Measurements from ENCODE around the gene RPRD2. TPM values are rescaled to one million over a fixed set of nuclear protein-coding genes. Genes with fewer than 3 reads are reported as not detected.
"Not testable (repeated sequence)": the region's sequence is repeated elsewhere in the genome, so short reads cannot be mapped to it uniquely, and the experiment has no call there.

Gene RPRD2
- total RNA-seq (2014; rRNA removed; shearing (Covaris generic)): 10.9 TPM in 2 replicates

GRCh38 chr1:150363426-150364230, at the start of gene RPRD2:
Gene RPRD2 (plus strand): TSS chr1:150364147. CDS start chr1:150364715, 568 bp downstream.
- DNase-seq (ENCODE audit: low spot score): peak; percentile 100

GRCh38 chr1:150314691-150315090, 49.3 kb upstream of the RPRD2 start:
- DNase-seq (ENCODE audit: low spot score): not testable (repeated sequence)

GRCh38 chr1:150320667-150320978, 43.3 kb upstream of the RPRD2 start:
- DNase-seq (ENCODE audit: low spot score): no peak

- no peak for DNase-seq (ENCODE audit: low spot score)
Observed at GRCh38 chr1:150321826-150322166, 42.2 kb upstream of the RPRD2 start.

GRCh38 chr1:150322310-150322709, 41.6 kb upstream of the RPRD2 start:
- no peak for DNase-seq (ENCODE audit: low spot score)

- no peak for DNase-seq (ENCODE audit: low spot score)
Observed at GRCh38 chr1:150332651-150333290, 31.2 kb upstream of the RPRD2 start.

GRCh38 chr1:150346316-150346715, 17.6 kb upstream of the RPRD2 start:
- no peak for DNase-seq (ENCODE audit: low spot score)

- no peak for DNase-seq (ENCODE audit: low spot score)
Observed at GRCh38 chr1:150352866-150353265, 11.1 kb upstream of the RPRD2 start.

- no peak for DNase-seq (ENCODE audit: low spot score)
Observed at GRCh38 chr1:150362721-150363425, 1.1 kb upstream of the RPRD2 start.

GRCh38 chr1:150364231-150365003, 470 bp downstream of the RPRD2 start:
- DNase-seq (ENCODE audit: low spot score): peak; percentile 73

- peak; percentile 15 for DNase-seq (ENCODE audit: low spot score)
Observed at GRCh38 chr1:150365941-150366340, 2.0 kb downstream of the RPRD2 start.

- DNase-seq (ENCODE audit: low spot score): no peak
Observed at GRCh38 chr1:150366416-150367296, 2.7 kb downstream of the RPRD2 start.

GRCh38 chr1:150371110-150371509, 7.2 kb downstream of the RPRD2 start:
- DNase-seq (ENCODE audit: low spot score): no peak

- no peak for DNase-seq (ENCODE audit: low spot score)
Observed at GRCh38 chr1:150372580-150372979, 8.6 kb downstream of the RPRD2 start.

GRCh38 chr1:150376110-150376509, 12.2 kb downstream of the RPRD2 start:
- no peak for DNase-seq (ENCODE audit: low spot score)

GRCh38 chr1:150383631-150384324, 19.8 kb downstream of the RPRD2 start:
- no peak for DNase-seq (ENCODE audit: low spot score)

GRCh38 chr1:150385537-150386445, 21.8 kb downstream of the RPRD2 start:
- no peak for DNase-seq (ENCODE audit: low spot score)

GRCh38 chr1:150386592-150386991, 22.6 kb downstream of the RPRD2 start:
- DNase-seq (ENCODE audit: low spot score): no peak

- DNase-seq (ENCODE audit: low spot score): no peak
Observed at GRCh38 chr1:150387200-150387599, 23.3 kb downstream of the RPRD2 start.
